ENCODE data around the gene MCEMP1. TPM values are rescaled to one million over a fixed set of nuclear protein-coding genes. Genes with fewer than 3 reads are reported as not detected.
A peak's percentile ranks its signal among the peaks of the same experiment; 100 is the strongest.

Gene MCEMP1
- total and polyA plus RNA-seq, 2 of the 13 experiments (the other 11 are each of a cell fraction or from before 2014, with no cell fraction given), result not detected

GRCh38 chr19:7652061-7652641 is 24.7 kb upstream of the MCEMP1 start (continued):
- TF ChIP-seq ATF1 (CRISPR knock-in tag; IDR thresholded peaks at IDR 0.05), result peak; percentile 64; the same call in 1 of the 2 replicates
- TF ChIP-seq ZNF331 (CRISPR knock-in tag; IDR thresholded peaks at IDR 0.05), result peak; percentile 89; the same call in 1 of the 2 replicates
- no peak for TF ChIP-seq ZNF691 (CRISPR knock-in tag; IDR thresholded peaks at IDR 0.05; ENCODE audit: borderline replicate concordance, low read depth)
- peak; percentile 98 for TF ChIP-seq TBX2 (CRISPR knock-in tag; IDR thresholded peaks at IDR 0.05; ENCODE audit: borderline replicate concordance)
- peak; percentile 65; the same call in 1 of the 2 replicates for TF ChIP-seq NR2F2 (IDR thresholded peaks at IDR 0.05; ENCODE audit: borderline replicate concordance, low read depth)
- TF ChIP-seq FUBP1 (CRISPR knock-in tag; IDR thresholded peaks at IDR 0.05; ENCODE audit: borderline replicate concordance), result no peak
- TF ChIP-seq SMYD3 (CRISPR knock-in tag; IDR thresholded peaks at IDR 0.05), result peak; percentile 64; the same call in 1 of the 2 replicates
- TF ChIP-seq, protein P1, sequence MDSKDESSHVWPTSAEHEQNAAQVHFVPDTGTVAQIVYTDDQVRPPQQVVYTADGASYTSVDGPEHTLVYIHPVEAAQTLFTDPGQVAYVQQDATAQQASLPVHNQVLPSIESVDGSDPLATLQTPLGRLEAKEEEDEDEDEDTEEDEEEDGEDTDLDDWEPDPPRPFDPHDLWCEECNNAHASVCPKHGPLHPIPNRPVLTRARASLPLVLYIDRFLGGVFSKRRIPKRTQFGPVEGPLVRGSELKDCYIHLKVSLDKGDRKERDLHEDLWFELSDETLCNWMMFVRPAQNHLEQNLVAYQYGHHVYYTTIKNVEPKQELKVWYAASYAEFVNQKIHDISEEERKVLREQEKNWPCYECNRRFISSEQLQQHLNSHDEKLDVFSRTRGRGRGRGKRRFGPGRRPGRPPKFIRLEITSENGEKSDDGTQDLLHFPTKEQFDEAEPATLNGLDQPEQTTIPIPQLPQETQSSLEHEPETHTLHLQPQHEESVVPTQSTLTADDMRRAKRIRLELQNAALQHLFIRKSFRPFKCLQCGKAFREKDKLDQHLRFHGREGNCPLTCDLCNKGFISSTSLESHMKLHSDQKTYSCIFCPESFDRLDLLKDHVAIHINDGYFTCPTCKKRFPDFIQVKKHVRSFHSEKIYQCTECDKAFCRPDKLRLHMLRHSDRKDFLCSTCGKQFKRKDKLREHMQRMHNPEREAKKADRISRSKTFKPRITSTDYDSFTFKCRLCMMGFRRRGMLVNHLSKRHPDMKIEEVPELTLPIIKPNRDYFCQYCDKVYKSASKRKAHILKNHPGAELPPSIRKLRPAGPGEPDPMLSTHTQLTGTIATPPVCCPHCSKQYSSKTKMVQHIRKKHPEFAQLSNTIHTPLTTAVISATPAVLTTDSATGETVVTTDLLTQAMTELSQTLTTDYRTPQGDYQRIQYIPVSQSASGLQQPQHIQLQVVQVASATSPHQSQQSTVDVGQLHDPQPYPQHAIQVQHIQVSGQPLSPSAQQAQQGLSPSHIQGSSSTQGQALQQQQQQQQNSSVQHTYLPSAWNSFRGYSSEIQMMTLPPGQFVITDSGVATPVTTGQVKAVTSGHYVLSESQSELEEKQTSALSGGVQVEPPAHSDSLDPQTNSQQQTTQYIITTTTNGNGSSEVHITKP (CRISPR knock-in tag; IDR thresholded peaks at IDR 0.05; ENCODE audit: low read depth), result peak; percentile 46; the same call in 1 of the 2 replicates
- peak; percentile 67; the same call in 1 of the 2 replicates for TF ChIP-seq ARID4A (CRISPR knock-in tag; IDR thresholded peaks at IDR 0.05; ENCODE audit: borderline replicate concordance)
- peak; percentile 16 for TF ChIP-seq ZEB1 (IDR thresholded peaks at IDR 0.05; ENCODE audit: insufficient replicate concordance, low read depth)
- no peak for TF ChIP-seq ZNF543 (CRISPR knock-in tag; IDR thresholded peaks at IDR 0.05)
- TF ChIP-seq ZBTB25 (CRISPR knock-in tag; IDR thresholded peaks at IDR 0.05), result peak; percentile 86; the same call in 1 of the 2 replicates
- peak; percentile 93 for TF ChIP-seq ATF3 (CRISPR knock-in tag; IDR thresholded peaks at IDR 0.05)
- TF ChIP-seq FOXJ3 (CRISPR knock-in tag; IDR thresholded peaks at IDR 0.05; ENCODE audit: borderline replicate concordance), result peak; percentile 73; the same call in 1 of the 2 replicates
- TF ChIP-seq ZMYM3 (CRISPR knock-in tag; IDR thresholded peaks at IDR 0.05), result peak; percentile 83
- TF ChIP-seq JUN (CRISPR knock-in tag; IDR thresholded peaks at IDR 0.05), result peak; percentile 81

Data from HepG2 (cell line).